ENCODE measurements around the gene ANKS3.

Gene ANKS3

GRCh38 chr16:4693956-4694641, 40.0 kb downstream of the ANKS3 start:
- TF ChIP-seq Cebpa-rat (IDR thresholded peaks at IDR 0.05), result no peak
- Histone ChIP-seq H3K36me3 (peaks cover 33 to 57% (median 44%) of the 10 kb centered on the region in 11 experiments), H3K4me2 (peak overlapping the region; percentile 75 to 97 (median 89)), H3K27ac (peak overlapping the region; percentile 43 to 91 (median 84); a peak in 21 of 22 replicates), H3K4me1 (peaks cover 49 to 63% (median 57%) of the 10 kb centered on the region in 10 experiments), H4K20me1 (peaks cover 27 to 84% (median 49%) of the 10 kb centered on the region in 11 experiments; a peak in 21 of 22 replicates), H3K4me3 (peak overlapping the region; percentile 83 to 99 (median 94)), H3K9me3 (replicated peaks in 1 of 11) (no peaks in the 10 kb centered on the region), H3K27me3 (no peaks in the 10 kb centered on the region), H3K9ac (peak overlapping the region; percentile 86 to 93 (median 88))

DNA sequence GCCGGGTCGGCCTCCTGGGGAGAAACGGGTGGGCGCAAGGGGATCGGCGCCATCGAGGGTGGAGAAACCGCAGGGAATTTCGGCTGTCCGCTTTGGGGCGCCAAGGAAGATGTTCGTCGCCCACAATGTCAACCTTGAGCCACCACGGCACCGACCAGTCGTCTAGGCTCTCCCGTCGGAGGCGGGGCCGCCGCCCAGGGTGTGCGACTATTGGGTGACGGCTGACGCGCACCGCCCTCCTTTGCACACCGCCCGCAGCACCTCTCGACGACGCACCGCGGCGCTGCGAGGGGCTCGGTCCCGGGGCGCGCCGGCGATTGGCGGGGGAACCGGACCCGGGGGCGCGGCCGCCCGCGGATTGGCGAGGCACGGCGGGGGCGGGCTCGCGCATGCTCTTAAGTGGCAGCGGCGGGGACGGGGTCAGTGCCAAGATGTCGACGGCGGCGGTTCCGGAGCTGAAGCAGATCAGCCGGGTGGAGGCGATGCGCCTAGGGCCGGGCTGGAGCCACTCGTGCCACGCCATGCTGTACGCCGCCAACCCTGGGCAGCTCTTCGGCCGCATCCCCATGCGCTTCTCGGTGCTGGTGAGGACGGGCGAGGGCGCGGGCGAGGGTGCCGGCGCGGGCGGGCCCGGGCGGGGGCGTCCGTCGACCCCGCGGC, 40.6 kb downstream of the ANKS3 start, which contains the start of gene NUDT16L1:
Gene NUDT16L1, plus strand, starts transcription at position 267 of the 660 bp plus-strand sequence. Its CDS starts 165 bp downstream, at position 432.
- no peaks in the 10 kb centered on the region for H3K9me3 ChIP-seq (replicated peaks in 1 of 11)
- H3K4me2 ChIP-seq, result peak within 1 kb of the TSS; percentile 90 to 100 (median 97)
- TF ChIP-seq Cebpa-rat (IDR thresholded peaks at IDR 0.05), result no peak
- peaks cover 36 to 57% (median 41%) of the 10 kb centered on the region in 11 experiments for H3K36me3 ChIP-seq
- H3K4me1 ChIP-seq, result peaks cover 55 to 70% (median 64%) of the 10 kb centered on the region in 10 experiments
- peak within 1 kb of the TSS; percentile 86 to 93 (median 88) for H3K9ac ChIP-seq
- no peaks in the 10 kb centered on the region for H3K27me3 ChIP-seq
- H3K4me3 ChIP-seq, result peak within 1 kb of the TSS; percentile 83 to 99 (median 94)
- peak within 1 kb of the TSS; percentile 43 to 93 (median 84); a peak in 21 of 22 replicates for H3K27ac ChIP-seq
- peaks cover 33 to 85% (median 50%) of the 10 kb centered on the region in 11 experiments for H4K20me1 ChIP-seq

DNA sequence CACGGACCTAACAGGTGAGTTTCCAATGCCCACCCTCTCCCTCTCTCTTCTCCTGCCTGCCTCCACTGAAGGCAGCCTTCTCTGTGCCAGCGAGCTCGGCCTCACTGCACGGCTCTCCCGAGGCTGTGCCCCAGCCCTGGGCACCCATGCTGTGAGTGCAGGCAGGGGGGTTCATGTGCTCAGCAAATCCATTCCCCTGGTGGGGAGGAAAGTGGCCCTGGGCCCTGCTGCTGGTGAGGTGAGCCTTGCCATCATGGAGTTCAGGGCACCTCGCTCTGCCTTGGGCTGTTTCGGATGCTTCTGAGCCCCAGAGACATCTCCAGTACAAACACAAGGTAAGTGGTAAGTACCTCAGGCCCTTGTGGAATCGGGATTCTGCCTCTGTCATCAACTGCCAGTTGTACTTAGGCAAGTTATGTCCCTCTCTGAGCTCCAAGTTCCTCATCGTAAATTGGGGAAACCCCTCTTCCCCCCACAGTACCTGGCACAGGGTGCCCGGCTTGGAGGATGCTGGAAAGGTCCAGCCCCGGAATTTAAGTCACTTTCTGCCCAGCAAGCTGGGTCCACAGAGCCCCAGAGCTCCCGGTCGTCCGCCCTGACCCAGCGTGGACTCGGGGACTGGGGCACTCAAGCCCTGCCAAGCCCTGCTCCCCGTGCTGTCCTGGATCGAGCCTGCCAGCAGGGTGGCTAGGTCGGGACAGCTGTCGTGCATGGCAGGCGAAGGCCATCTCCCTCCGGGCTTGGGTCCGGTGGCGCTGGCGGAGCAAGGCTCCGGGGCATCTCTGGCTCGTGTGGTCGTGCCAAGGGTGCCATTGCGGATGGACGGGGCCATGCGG, 41.4 kb downstream of the ANKS3 start:
- no peak for TF ChIP-seq Cebpa-rat (IDR thresholded peaks at IDR 0.05)
- Histone ChIP-seq H3K9ac (peak overlapping the region; percentile 34 to 93 (median 88); a peak in 21 of 22 replicates), H3K27me3 (no peaks in the 10 kb centered on the region), H4K20me1 (peaks cover 31 to 86% (median 45%) of the 10 kb centered on the region in 11 experiments), H3K4me3 (peak overlapping the region; percentile 83 to 99 (median 94)), H3K4me1 (peaks cover 63 to 77% (median 71%) of the 10 kb centered on the region in 10 experiments), H3K4me2 (peak overlapping the region; percentile 90 to 100 (median 97)), H3K27ac (peak overlapping the region in 9 of 11 experiments; percentile 24 to 93 (median 82); a peak in 19 of 22 replicates), H3K36me3 (peaks cover 29 to 57% (median 41%) of the 10 kb centered on the region in 11 experiments), H3K9me3 (replicated peaks in 1 of 11) (no peaks in the 10 kb centered on the region)

DNA sequence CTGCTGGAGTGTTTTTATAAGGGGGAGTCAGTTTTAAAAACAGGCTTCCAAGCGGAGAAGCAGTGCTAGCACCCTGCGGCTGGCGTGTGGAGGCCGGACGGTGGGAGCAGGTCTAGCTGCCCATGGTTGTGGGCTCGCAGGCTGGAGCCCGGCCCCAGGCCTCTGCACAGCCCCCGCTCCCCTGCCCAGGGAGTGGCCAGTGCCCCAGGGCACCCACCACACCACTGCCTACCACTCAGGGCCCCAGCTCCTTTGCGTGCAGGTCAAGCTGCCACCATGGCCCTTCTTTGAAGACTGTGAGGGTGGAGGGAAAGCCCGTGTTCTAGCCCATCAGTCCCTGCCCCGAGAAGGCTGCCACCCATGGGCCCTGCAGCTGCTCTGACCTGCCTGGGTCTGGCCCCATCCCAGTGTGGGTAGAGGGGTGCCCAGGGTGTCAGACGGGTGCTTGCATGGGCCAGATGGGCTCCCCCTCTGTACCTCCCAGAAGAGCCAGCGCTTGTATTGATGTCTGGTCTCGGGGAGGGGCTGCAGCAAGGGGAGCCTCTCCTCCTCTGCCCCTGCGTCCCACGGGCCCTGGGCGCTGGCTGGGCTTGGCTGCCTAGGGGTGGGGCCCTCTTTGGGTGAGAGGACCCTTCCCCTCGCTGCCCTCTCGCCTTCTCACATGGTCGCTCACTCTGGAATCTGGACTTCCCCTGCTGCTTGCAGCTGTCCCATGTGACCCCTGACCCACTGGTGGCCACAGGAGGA, 42.2 kb downstream of the ANKS3 start:
- H3K4me1 ChIP-seq, result peaks cover 69 to 85% (median 80%) of the 10 kb centered on the region in 10 experiments
- H3K27ac ChIP-seq, result peak overlapping the region in 9 of 11 experiments; percentile 46 to 93 (median 82); a peak in 18 of 22 replicates
- H3K9ac ChIP-seq, result peak overlapping the region; percentile 20 to 93 (median 88); a peak in 20 of 22 replicates
- no peaks in the 10 kb centered on the region for H3K9me3 ChIP-seq (replicated peaks in 1 of 11)
- peaks cover 26 to 57% (median 39%) of the 10 kb centered on the region in 11 experiments for H3K36me3 ChIP-seq
- H4K20me1 ChIP-seq, result peaks cover 23 to 86% (median 49%) of the 10 kb centered on the region in 11 experiments
- H3K27me3 ChIP-seq, result no peaks in the 10 kb centered on the region
- TF ChIP-seq Cebpa-rat (IDR thresholded peaks at IDR 0.05), result no peak
- peak overlapping the region in 5 of 10 experiments; percentile 31 to 99 (median 86); a peak in 6 of 20 replicates for H3K4me3 ChIP-seq
- peak overlapping the region; percentile 90 to 100 (median 97) for H3K4me2 ChIP-seq

DNA sequence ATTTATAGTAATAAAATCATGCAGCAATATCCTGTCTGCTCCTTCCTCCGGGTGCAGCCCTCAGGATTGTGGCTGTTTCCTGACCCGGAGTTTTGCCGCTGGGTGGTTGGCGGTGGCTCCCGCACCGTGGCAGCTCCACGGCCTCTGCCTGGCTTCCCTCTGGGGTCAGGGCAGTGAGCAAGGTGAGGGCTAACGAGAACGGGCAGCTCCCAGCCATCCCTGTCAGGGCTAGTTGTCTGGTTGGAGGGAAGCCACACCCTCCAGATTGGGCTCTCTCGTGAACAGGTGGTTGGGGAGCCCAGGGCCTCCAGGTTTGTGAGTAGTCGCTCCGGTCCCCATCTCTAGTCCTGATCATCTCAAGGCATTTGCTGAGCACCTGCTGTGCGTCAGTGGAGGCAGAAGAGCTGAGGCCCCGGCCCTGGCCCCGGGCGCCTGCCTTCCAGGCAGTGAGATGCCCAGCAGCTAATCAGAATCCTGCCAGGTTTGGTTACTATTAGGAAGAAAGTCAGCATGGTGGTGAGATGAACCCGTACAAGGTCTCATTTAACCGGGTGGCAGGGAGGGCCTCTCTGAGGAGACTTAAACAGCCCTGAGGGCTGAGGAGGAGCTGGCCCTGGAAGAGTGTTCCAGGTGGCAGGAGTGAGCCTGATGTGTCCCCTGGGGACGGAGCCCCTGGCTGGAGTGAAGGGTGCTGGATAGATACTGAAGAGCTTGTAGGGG, 43.0 kb downstream of the ANKS3 start:
- Histone ChIP-seq H3K9ac (peak overlapping the region; percentile 21 to 93 (median 88); a peak in 20 of 22 replicates), H3K4me1 (peaks cover 69 to 87% (median 86%) of the 10 kb centered on the region in 10 experiments), H3K9me3 (replicated peaks in 1 of 11) (no peaks in the 10 kb centered on the region), H4K20me1 (peaks cover 16 to 86% (median 54%) of the 10 kb centered on the region in 11 experiments), H3K4me3 (peak overlapping the region in 7 of 10 experiments; percentile 10 to 98 (median 31); a peak in 8 of 20 replicates), H3K27ac (peak overlapping the region in 9 of 11 experiments; percentile 46 to 93 (median 82); a peak in 18 of 22 replicates), H3K4me2 (peak overlapping the region; percentile 90 to 100 (median 97)), H3K27me3 (no peaks in the 10 kb centered on the region), H3K36me3 (peaks cover 26 to 57% (median 39%) of the 10 kb centered on the region in 11 experiments)
- 0 out of 22 replicates have a peak, but pooled peaks of 2 of the 11 experiments have one; percentile 14 to 33 for TF ChIP-seq Cebpa-rat (IDR thresholded peaks at IDR 0.05)

GRCh38 chr16:4689864-4690704, 44.0 kb downstream of the ANKS3 start:
- Histone ChIP-seq H3K36me3 (peaks cover 26 to 57% (median 39%) of the 10 kb centered on the region in 11 experiments), H3K4me3 (peak overlapping the region in 7 of 10 experiments; percentile 24 to 56 (median 45); a peak in 11 of 20 replicates), H3K9me3 (replicated peaks in 1 of 11) (no peaks in the 10 kb centered on the region), H3K9ac (peak overlapping the region in 9 of 11 experiments; percentile 43 to 81 (median 70); a peak in 18 of 22 replicates), H3K27me3 (no peaks in the 10 kb centered on the region), H3K4me2 (peak overlapping the region; percentile 82 to 100 (median 97)), H4K20me1 (peaks cover 6 to 86% (median 48%) of the 10 kb centered on the region in 11 experiments), H3K4me1 (peaks cover 62 to 86% (median 82%) of the 10 kb centered on the region in 10 experiments), H3K27ac (peak overlapping the region in 8 of 11 experiments; percentile 65 to 91 (median 80); a peak in 17 of 22 replicates)
- TF ChIP-seq Cebpa-rat (IDR thresholded peaks at IDR 0.05), result no peak

Data from BLaER1 treated with 17β-estradiol and CSF1 and Interleukin-3, amounts not matched to agents 10 nM and 100 nM (cell line).